Measurements from ENCODE around the gene TXNL4A. TPM values are rescaled to one million over a fixed set of nuclear protein-coding genes. Genes with fewer than 3 reads are reported as not detected.

Gene TXNL4A
- total and polyA plus RNA-seq, 12 donors: 63.3 to 144 (median 91.6) TPM

- no peak overlapping the region for H3K4me3 ChIP-seq
- WGBS, 2 donors: 54 to 56% methylated on average over 5 of the region's 5 CpGs
- TF ChIP-seq CTCF (IDR thresholded peaks at IDR 0.05): no peak
- DNase-seq: no peak
- no peaks in the 10 kb centered on the region for H3K27me3 ChIP-seq
- intact Hi-C loops (cut with DNase I): loop anchor here in 1 of 10 donors (10.0 kb wide), 1 partner anchor 96 kb away; the partner anchor contains the start of gene RBFA
- H3K9me3 ChIP-seq: peaks cover 0 to 16% (median 0%) of the 10 kb centered on the region in 11 donors
- H3K27ac ChIP-seq: no peak overlapping the region
- H3K4me1 ChIP-seq: peaks cover 6 to 56% (median 17%) of the 10 kb centered on the region in 9 donors
- H3K36me3 ChIP-seq: peaks cover 0 to 89% (median 14%) of the 10 kb centered on the region in 9 donors
- ATAC-seq: no peak
Observed at GRCh38 chr18:79939096-79939495, 49.3 kb downstream of the TXNL4A start.

- H3K4me3 ChIP-seq: no peak overlapping the region
- DNase-seq: no peak
- peaks cover 6 to 57% (median 18%) of the 10 kb centered on the region in 9 donors for H3K4me1 ChIP-seq
- H3K27me3 ChIP-seq: no peaks in the 10 kb centered on the region
- no peak overlapping the region for H3K27ac ChIP-seq
- peaks cover 0 to 96% (median 14%) of the 10 kb centered on the region in 9 donors for H3K36me3 ChIP-seq
- no peak for TF ChIP-seq CTCF (IDR thresholded peaks at IDR 0.05)
- intact Hi-C loops (cut with DNase I): loop anchor here in 1 of 10 donors (10.0 kb wide), 1 partner anchor 97 kb away; the partner anchor contains the start of gene RBFA
- H3K9me3 ChIP-seq: peaks cover 0 to 25% (median 5%) of the 10 kb centered on the region in 11 donors
- ATAC-seq: no peak
- 92 to 93% methylated on average over 9 of the region's 9 CpGs for WGBS, 2 donors
Observed at GRCh38 chr18:79938196-79938595, 50.2 kb downstream of the TXNL4A start.

GRCh38 chr18:79937103-79937860 is 51.1 kb downstream of the TXNL4A start:
- intact Hi-C loops (cut with DNase I): loop anchor here in 1 of 10 donors (10.0 kb wide), 1 partner anchor 98 kb away; the partner anchor contains the start of gene RBFA
- Histone ChIP-seq H3K36me3 (peaks cover 0 to 92% (median 7%) of the 10 kb centered on the region in 9 donors), H3K4me3 (no peak overlapping the region), H3K27ac (no peak overlapping the region), H3K4me1 (peaks cover 6 to 48% (median 18%) of the 10 kb centered on the region in 9 donors), H3K27me3 (no peaks in the 10 kb centered on the region), H3K9me3 (peaks cover 0 to 34% (median 11%) of the 10 kb centered on the region in 11 donors)
- ATAC-seq: no peak
- DNase-seq: no peak
- no peak for TF ChIP-seq CTCF (IDR thresholded peaks at IDR 0.05)
- WGBS, 2 donors: 97 to 98% methylated on average over 25 of the region's 25 CpGs

GRCh38 chr18:79936641-79937040 is 51.7 kb downstream of the TXNL4A start:
- H3K9me3 ChIP-seq: peaks cover 0 to 40% (median 17%) of the 10 kb centered on the region in 11 donors
- peaks cover 0 to 88% (median 7%) of the 10 kb centered on the region in 9 donors for H3K36me3 ChIP-seq
- no peaks in the 10 kb centered on the region for H3K27me3 ChIP-seq
- H3K4me3 ChIP-seq: no peak overlapping the region
- 96% methylated on average over 12 of the region's 12 CpGs for WGBS, 2 donors
- ATAC-seq (no peak), DNase-seq (no peak)
- TF ChIP-seq CTCF (IDR thresholded peaks at IDR 0.05): no peak
- intact Hi-C loops (cut with DNase I): loop anchor here in 1 of 10 donors (10.0 kb wide), 1 partner anchor 98 kb away; the partner anchor contains the start of gene RBFA
- peaks cover 6 to 42% (median 18%) of the 10 kb centered on the region in 9 donors for H3K4me1 ChIP-seq
- no peak overlapping the region for H3K27ac ChIP-seq

Measured in heart right ventricle (tissue), 16 donors.